AML-193 (cell line): ENCODE data around the gene CAST.

ENCODE experiments used
- DNase-seq, 2 experiments: peaks; one replicate each; lab custom pipeline; 2025; lab: John Stamatoyannopoulos, UW

The CAST gene

DNA sequence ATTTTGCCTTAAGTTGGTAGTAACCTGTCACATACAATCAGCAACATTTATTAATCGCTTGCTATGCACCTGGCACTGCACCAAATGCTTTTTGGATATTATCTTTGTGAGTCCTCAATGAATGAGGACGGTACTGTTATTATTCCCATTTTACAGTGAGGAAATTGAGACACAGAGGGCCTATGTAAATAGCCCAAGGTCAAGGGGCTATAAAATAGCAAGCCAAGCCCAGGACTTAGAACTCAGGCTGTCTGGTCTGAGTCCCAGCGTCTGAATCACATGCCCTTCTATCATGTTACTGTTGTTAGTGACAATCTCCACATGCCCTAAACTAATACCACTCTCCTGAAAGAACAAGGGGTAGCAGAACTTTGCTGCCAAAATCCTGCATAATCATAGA, 85.5 kb downstream of the CAST start:
- DNase-seq: no peak

DNA sequence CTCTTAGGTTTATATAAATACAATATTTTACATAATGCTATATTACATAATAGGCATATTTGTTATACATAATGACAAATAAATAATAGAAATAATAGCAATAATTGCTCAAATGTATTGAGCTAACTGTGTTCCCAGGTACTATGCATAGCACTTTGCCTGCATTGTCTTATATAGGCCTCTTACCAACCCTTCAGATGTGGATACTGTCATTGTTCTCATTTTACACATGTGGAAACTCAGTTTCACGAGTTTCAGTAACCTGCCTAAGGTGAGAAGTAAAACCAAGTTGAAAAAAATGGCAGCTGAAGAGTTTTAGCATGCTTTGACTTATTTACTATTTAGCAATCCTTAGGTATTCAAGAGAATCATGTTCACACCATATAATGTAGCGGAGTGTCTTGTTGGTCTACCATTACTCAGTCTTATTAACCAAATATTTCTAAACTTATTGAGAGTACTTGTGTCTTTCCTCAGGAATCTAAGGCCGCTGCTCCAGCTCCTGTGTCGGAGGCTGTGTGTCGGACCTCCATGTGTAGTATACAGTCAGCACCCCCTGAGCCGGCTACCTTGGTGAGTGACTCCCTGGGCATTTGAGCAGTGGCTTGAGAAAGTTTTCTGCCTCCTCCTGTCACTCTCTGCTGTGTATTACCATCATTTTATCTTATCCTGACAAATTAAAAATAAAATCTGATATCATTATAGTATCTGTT, 88.1 kb downstream of the CAST start:
- DNase-seq: no peak

- no peak for DNase-seq
Observed at GRCh38 chr5:96751203-96752169, 89.3 kb downstream of the CAST start.

DNA sequence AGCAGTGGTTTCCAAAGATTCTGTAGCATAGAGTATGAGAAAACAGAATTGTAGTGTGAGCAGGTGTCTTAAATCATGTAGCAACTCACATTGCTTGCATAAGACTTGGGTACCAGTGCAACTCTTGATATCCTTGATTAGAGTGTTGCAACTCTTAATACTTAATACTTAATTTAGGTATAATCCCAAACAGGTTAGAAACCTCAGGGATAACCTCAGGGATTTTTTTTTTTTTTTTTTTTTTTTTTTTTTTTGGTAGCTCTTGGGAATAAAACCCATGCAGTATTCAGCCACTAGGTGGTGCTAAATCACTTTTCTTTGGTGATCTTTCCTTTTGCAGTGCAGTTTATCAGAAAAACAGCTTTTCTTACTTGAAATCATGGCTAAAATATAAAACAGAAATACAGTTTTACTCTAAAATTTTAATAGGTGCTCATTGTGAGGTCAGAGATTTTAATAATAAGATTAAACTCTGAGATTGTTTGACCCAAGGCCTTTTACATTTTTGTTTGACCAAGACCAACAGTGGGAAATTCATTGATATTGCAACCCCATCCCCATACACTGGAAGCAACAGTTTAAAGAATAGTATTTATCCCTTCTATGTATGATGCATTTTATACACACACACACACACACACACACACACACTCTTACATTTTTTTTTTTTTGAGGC, 90.3 kb downstream of the CAST start:
- peak; percentile 35 to 43 for DNase-seq

DNA sequence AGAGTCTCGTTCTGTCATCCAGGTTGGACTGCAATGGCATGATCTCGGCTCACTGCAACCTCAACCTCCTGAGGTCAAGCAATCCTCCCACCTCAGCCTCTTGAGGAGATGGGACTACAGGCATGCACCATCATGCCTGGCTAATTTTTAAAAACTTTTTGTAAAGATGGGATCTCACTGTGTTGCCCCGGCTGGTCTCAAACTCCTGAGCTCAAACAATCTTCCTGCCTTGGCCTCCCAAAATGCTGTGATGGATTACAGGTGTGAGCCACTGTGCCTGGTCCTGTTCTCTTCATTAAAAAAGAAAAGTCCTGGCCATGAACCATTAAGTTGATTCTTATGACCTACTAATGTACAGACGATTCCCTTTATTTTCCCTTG, 90.8 kb downstream of the CAST start:
- no peak for DNase-seq

DNA sequence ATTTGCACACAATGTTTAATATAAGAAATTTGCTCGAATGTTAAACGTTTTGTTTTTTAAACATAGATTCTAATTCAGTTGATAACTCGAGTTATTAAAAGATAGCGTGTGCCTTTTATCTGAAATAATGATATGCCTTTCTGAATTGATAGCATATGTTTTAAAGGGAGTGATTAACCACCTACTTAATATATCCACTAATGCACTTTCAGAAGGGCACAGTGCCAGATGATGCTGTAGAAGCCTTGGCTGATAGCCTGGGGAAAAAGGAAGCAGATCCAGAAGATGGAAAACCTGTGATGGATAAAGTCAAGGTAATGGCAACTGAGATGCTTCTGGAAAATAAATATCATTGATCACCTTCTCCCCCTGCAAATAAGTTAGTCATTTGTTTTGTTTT, 91.7 kb downstream of the CAST start:
- DNase-seq: no peak

DNA sequence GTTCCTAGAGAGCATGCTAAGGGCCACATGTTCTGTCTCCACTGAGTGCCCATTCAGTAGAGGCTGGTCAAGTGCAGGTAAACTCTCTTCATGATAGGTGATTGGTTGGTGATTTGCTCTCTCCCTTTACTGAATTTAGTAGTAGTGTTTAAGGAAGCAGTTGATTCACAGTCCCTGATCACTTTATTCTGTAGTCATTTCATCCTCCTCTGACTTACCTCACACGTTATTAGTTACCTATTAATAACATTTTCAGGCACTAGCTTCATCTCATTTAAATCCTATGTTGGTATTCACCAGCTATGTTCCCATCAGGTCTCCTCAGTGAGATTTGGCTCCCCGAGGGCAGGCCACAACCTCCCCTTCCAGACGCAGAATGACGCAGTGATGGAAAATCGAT, 93.7 kb downstream of the CAST start:
- DNase-seq: no peak

- no peak for DNase-seq
Observed at GRCh38 chr5:96756985-96757384, 94.8 kb downstream of the CAST start.

GRCh38 chr5:96758621-96759020, 96.4 kb downstream of the CAST start:
- no peak for DNase-seq

- DNase-seq: no peak
Observed at GRCh38 chr5:96761618-96762017, 99.4 kb downstream of the CAST start.

DNA sequence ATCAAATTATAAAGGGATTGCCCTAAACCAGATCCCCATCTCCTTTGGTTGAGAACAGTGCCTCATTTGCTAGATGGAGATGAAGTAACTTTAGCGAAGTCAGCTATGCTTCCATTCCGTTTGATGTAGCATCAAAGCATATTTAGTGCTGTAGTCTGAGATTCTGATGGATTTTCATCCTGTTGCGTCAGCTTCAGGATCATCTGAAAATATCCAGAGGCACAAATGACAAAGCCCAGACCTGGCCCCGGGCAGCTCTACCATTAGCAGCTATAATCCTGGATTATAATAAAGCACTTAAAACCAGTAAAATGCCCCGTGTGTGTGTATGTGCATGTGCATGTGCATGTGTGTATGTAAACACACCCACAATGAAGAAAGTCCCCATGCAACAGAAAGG, 100.8 kb downstream of the CAST start:
- DNase-seq: no peak

DNA sequence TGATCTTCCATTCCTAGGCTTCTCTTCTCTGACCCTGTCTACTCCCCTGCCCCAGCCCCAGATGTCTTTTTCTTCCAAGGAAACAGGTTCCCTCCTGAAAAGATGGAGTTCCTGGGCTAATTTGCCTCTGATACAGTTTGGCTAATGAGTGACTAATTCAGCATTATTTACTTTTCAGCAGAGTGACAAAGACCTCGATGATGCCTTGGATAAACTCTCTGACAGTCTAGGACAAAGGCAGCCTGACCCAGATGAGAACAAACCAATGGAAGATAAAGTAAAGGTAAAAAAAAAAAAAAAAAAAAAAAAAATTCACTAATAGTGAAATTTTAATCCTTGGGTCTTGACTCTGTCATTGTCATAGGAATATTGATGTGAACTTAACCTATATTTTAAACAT, 102.9 kb downstream of the CAST start:
- no peak for DNase-seq

GRCh38 chr5:96768708-96769251, 106.6 kb downstream of the CAST start:
- no peak for DNase-seq

DNA sequence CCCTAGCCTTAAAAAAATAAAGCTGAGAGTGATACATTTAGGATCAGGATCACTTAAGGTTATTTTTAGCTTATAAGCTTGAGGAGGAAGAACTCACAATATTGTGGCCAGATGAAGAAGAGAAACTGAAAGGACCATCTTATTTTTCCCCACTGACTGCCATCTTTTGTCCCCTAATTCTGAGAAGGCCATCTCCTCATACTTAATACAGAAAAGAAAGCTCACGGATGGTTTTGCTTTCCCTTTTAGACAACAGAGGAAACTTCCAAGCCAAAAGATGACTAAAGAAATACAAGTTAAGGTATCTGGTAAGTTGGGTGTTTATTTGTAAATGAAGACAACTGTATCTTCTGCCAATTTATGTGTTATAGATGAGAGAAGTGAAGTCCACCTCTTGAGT, 109.2 kb downstream of the CAST start:
- DNase-seq: no peak

DNA sequence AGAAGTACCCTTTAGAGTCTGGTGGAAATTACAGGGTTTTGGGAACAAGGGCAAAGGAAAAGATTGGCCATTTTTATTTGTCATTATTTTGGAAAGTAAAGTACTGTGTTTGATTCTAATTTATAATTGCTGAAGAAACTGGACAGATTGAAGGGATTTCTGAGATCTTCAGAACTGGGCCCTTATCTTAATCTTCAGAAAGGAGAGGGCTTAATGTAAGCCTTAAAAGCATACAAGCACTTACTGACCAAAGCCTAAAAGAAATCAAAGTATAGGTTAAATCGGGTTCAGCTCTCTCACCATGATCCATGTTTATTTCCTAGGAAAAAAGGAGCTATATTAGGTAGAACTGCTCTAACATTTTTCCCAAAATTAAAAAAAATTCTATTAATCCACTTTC, 109.9 kb downstream of the CAST start:
- no peak for DNase-seq

DNA sequence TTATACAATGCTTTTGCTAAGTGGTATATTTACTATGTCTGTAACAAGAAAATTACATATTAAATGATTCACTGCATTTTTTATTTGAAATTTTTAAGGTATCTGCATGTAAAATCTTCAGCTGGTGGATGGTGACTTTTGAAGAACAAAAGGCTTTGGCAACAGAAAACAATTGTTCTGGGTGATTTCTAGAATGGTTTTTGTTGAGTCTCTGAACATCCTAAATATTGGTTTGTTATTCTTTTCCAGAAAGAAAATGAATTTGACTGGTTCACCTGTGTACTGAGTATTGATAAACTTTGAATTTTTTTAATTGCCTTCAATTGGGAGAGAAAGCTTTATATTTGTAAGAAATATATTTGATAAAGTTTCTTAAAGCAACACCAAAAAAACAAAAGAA, 110.4 kb downstream of the CAST start:
- DNase-seq: no peak

DNA sequence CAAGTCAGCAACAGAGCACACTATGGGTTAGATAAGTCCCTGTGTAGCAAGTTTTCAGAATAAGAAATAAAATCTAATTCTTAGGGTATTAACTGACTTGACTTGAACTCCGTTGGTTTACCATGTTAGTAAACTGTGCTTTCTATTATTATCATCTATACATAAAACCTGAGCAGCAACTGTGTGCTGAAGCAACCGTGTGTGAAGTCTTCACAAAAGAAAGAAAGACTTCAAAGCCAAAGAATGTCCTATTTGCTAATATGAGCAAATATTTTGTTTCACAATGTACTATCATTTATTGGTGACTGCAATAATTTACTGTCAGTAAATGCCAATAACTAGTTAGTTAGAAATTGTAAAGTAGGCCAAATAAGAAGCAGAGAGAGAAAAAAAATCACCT, 112.9 kb downstream of the CAST start:
- DNase-seq: no peak

GRCh38 chr5:96775689-96776088, 113.5 kb downstream of the CAST start:
- DNase-seq: no peak

DNA sequence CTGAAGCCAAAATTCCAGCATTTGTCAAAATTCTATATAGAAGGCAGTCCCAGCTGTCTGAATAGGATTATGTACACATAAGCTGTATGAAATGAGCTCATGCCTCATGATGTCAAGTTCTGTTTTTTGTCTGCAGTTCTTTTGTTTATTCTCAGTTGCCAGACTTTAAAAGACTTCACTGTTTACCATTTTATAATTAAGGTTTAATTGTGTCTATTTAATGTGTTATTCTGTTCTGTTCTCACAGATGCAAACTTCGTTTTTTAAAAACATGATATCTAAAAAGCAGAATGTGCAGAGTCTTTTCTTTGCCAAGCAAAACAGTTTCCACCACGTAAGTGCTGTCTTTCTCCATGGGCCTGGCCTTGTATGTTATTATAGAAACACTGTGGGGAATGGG, 114.4 kb downstream of the CAST start:
- no peak for DNase-seq

- no peak for DNase-seq
Observed at GRCh38 chr5:96778409-96778808, 116.2 kb downstream of the CAST start.

DNA sequence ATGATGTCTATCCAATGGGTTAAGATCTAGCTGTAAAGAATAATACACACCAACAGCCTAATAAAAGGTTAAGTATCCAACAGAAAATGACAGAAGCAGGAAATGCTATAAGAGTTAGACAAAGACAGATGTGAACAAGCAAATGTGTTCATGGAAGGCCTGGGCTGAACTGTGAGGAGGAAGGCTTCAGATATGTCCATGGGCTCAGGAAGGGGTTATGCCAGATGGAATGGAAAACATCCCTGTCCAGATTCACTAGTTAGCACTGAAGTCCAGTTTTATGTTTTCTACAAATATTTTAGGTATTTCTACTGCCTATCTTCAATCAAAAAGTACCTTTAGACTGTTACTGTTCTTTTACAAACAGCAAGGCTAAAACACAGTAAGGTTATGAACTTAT, 118.5 kb downstream of the CAST start:
- no peak for DNase-seq
